ENCODE measurements around the gene BPIFB4. TPM values are rescaled to one million over a fixed set of nuclear protein-coding genes. Genes with fewer than 3 reads are reported as not detected.

BPIFB4 gene
- total RNA-seq, 1 experiment from 2014 or later, result not detected

GRCh38 chr20:33064572-33065287 is 14.7 kb upstream of the BPIFB4 start:
- intact Hi-C loops (cut with micrococcal nuclease; ENCODE audit: unreplicated experiment) (no loop called here), in situ Hi-C loops (cut with HindIII; ENCODE audit: low pct_unique_long_range_greater_than_20kb, low sequenced_read_pairs) (no loop called here)
- DNase-seq (ENCODE audit: low read depth, low spot score) (no peak), ATAC-seq (no peak)
- H3K27ac ChIP-seq (ENCODE audit: low read length), result no peak overlapping the region
- H3K27me3 ChIP-seq (ENCODE audit: control insufficient read depth, insufficient read depth, low read length), result no peaks in the 10 kb centered on the region
- H3K4me3 ChIP-seq (ENCODE audit: low read depth in 2 of 2, low read length in 2 of 2), result no peak overlapping the region
- no TSS peak for BruUV-seq (replicated peaks)
- CTCF ChIA-PET, result no interaction called here
- POLR2A ChIA-PET, result no interaction called here
- H3K36me3 ChIP-seq (ENCODE audit: control insufficient read depth, insufficient read depth, low read length), result no peaks in the 10 kb centered on the region
- TF ChIP-seq CTCF (IDR thresholded peaks at IDR 0.05), result no peak
- TF ChIP-seq REST (IDR thresholded peaks at IDR 0.05; ENCODE audit: insufficient read depth in 1 of 2, low read depth in 2 of 2, low read length in 1 of 2), result no peak
- no peak for TF ChIP-seq SIN3A (IDR thresholded peaks at IDR 0.05; ENCODE audit: borderline replicate concordance, insufficient read depth, low read depth, low read length)
- no peak for TF ChIP-seq TCF7L2 (IDR thresholded peaks at IDR 0.05; ENCODE audit: low read depth, low read length)
- TF ChIP-seq POLR2AphosphoS5 (IDR thresholded peaks at IDR 0.05; ENCODE audit: low read depth, low read length), result no peak
- H3K4me1 ChIP-seq (ENCODE audit: control insufficient read depth, insufficient read depth, low read length), result no peaks in the 10 kb centered on the region
- H3K9me3 ChIP-seq (ENCODE audit: control insufficient read depth, insufficient read depth, low read depth, low read length), result no peaks in the 10 kb centered on the region

- BruUV-seq (replicated peaks), result no TSS peak
- Histone ChIP-seq H3K4me3 (ENCODE audit: low read depth in 2 of 2, low read length in 2 of 2) (no peak overlapping the region), H3K27me3 (ENCODE audit: control insufficient read depth, insufficient read depth, low read length) (no peaks in the 10 kb centered on the region), H3K9me3 (ENCODE audit: control insufficient read depth, insufficient read depth, low read depth, low read length) (no peaks in the 10 kb centered on the region), H3K36me3 (ENCODE audit: control insufficient read depth, insufficient read depth, low read length) (no peaks in the 10 kb centered on the region), H3K4me1 (ENCODE audit: control insufficient read depth, insufficient read depth, low read length) (no peaks in the 10 kb centered on the region), H3K27ac (ENCODE audit: low read length) (no peak overlapping the region)
- ChIA-PET CTCF (no interaction called here), POLR2A (no interaction called here)
- in situ Hi-C loops (cut with HindIII; ENCODE audit: low pct_unique_long_range_greater_than_20kb, low sequenced_read_pairs), result no loop called here
- intact Hi-C loops (cut with micrococcal nuclease; ENCODE audit: unreplicated experiment), result no loop called here
- DNase-seq (ENCODE audit: low read depth, low spot score) (no peak), ATAC-seq (no peak)
- TF ChIP-seq CTCF (IDR thresholded peaks at IDR 0.05) (no peak), SIN3A (IDR thresholded peaks at IDR 0.05; ENCODE audit: borderline replicate concordance, insufficient read depth, low read depth, low read length) (no peak), REST (IDR thresholded peaks at IDR 0.05; ENCODE audit: insufficient read depth in 1 of 2, low read depth in 2 of 2, low read length in 1 of 2) (no peak), POLR2AphosphoS5 (IDR thresholded peaks at IDR 0.05; ENCODE audit: low read depth, low read length) (no peak), TCF7L2 (IDR thresholded peaks at IDR 0.05; ENCODE audit: low read depth, low read length) (no peak)
These were observed 13.7 kb upstream of the BPIFB4 start for GRCh38 chr20:33065785-33066184.
